WERI-Rb-1 (cell line): ENCODE measurements around the gene BAZ2B.

Experiments
- DNase-seq: peaks from one replicate; pipeline ENCODE4 v3.0.0-alpha.2; 2020
- H3K27ac ChIP-seq: fragments of 250-450 bp; sonication (Bioruptor Pico); 2 replicates; pipeline ENCODE4 v1.5.1; 2020; ENCODE audit warnings: mild to moderate bottlenecking, moderate library complexity
- H3K27me3 ChIP-seq: fragments of 250-450 bp; sonication (Bioruptor Pico); 2 replicates; pipeline ENCODE4 v1.5.1; 2021; ENCODE audit warnings: mild to moderate bottlenecking, low read depth, moderate library complexity; ENCODE audit not compliant: insufficient read depth, severe bottlenecking
- H3K36me3 ChIP-seq: fragments of 250-450 bp; sonication (Bioruptor Pico); 2 replicates; pipeline ENCODE4 v1.5.1; 2020; ENCODE audit warnings: mild to moderate bottlenecking, moderate library complexity
- H3K4me3 ChIP-seq: 2 replicates; pipeline ENCODE4 v1.5.1; 2011; ENCODE audit warnings: low read depth, mild to moderate bottlenecking, control low read depth, low read length
- H3K9me3 ChIP-seq: fragments of 250-450 bp; sonication (Bioruptor Pico); 2 replicates; pipeline ENCODE4 v1.5.1; 2021; ENCODE audit warnings: mild to moderate bottlenecking, moderate library complexity; ENCODE audit not compliant: severe bottlenecking
- TF ChIP-seq, protein P1 (sequence below): IDR thresholded peaks from 2 replicates; pipeline ENCODE4 v1.5.1; 2011; ENCODE audit warnings: low read depth, mild to moderate bottlenecking, control low read depth, inconsistent platforms, low read length

Gene BAZ2B

DNA sequence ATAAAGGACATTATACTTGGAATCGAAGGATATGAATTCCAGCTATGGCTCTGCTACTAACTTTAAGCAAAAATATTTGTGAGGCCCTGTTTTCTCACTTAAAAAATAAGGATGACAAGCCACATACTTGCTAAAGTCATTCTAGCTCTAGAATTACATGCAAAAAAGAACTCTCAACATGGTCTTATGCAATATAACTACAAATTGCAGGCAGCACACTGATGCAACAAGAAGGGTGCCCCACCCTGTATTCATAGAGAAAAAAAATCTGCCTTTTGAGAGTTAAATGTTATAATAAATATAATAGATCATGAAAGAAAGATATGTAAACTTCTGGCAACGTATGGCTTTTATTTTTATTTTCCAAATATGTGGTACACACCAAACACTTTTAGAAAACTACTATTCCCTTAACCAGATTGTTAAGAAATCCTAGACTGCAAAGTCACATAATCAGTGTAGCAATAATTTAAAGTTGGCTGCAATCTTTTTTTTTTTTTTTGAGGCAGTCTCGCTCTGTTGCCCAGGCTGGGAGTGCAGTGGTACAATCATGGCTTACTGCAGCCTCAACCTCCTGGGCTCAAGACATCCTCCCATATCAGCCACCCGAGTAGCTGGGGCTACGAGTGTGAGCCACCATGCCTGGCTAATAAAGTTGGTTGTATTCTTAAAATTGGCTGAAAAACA, 289.6 kb downstream of the BAZ2B start:
- H3K36me3 ChIP-seq = peaks cover 36% of the 10 kb centered on the region
- H3K9me3 ChIP-seq = no peaks in the 10 kb centered on the region
- DNase-seq = no peak
- no peak overlapping the region for H3K27ac ChIP-seq
- TF ChIP-seq, protein P1, sequence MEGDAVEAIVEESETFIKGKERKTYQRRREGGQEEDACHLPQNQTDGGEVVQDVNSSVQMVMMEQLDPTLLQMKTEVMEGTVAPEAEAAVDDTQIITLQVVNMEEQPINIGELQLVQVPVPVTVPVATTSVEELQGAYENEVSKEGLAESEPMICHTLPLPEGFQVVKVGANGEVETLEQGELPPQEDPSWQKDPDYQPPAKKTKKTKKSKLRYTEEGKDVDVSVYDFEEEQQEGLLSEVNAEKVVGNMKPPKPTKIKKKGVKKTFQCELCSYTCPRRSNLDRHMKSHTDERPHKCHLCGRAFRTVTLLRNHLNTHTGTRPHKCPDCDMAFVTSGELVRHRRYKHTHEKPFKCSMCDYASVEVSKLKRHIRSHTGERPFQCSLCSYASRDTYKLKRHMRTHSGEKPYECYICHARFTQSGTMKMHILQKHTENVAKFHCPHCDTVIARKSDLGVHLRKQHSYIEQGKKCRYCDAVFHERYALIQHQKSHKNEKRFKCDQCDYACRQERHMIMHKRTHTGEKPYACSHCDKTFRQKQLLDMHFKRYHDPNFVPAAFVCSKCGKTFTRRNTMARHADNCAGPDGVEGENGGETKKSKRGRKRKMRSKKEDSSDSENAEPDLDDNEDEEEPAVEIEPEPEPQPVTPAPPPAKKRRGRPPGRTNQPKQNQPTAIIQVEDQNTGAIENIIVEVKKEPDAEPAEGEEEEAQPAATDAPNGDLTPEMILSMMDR = no peak
- H3K4me3 ChIP-seq = no peak overlapping the region
- no peaks in the 10 kb centered on the region for H3K27me3 ChIP-seq

DNA sequence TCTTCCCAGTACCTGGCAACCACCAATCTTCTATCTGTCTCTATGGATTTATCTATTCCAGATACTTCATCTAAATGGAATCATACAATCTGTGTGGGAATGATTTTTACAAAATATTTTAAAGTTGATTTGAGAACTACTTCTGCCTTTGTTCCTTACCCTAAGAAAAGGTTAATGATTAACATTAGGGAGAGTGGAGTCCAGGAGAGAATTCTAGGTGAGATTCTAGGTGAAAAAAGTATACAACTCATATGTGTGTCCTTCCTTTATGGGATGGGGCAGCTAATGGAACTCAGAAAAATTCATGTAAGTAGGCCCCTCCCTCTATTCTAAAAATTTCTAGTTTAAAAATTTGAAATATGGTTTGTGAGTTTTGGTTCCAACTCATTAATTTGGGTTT, 293.9 kb downstream of the BAZ2B start:
- H3K27me3 ChIP-seq = no peaks in the 10 kb centered on the region
- H3K27ac ChIP-seq = no peak overlapping the region
- no peaks in the 10 kb centered on the region for H3K9me3 ChIP-seq
- H3K36me3 ChIP-seq = peaks cover 36% of the 10 kb centered on the region
- TF ChIP-seq, protein P1 = no peak
- no peak overlapping the region for H3K4me3 ChIP-seq
- no peak for DNase-seq

DNA sequence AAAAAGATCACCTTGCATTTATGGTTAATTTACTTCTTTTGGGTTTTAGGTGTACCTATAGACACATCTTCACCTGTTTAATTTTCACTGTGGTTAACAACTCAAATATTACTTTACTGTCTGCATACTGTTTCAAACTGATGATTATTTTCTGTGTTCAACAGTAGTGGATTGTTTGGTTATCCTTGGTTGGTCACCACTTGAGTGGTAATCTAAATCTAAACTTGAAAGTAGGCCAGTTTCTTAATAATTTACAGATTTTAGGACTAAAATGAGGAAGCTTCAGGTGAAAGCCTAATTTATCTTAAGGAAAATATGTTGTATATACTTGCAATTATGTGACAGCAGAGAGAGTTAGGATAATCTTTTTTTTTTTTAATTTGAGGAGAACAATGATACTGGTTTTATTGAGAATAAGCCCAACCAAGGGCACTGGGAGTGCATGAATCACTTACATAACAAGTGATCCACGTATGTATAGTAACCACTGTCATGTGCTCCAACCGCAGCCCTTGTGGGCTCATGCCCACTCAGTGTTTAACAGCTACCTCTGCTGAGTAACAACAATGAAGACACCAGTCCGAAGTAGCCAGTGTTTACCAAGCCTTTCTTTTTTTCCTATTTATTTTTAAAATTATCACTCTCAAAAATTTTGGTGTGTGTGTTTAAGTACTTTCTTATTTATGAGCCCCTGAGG, 298.8 kb downstream of the BAZ2B start:
- Histone ChIP-seq H3K36me3 (peaks cover 24% of the 10 kb centered on the region), H3K27ac (no peak overlapping the region), H3K27me3 (no peaks in the 10 kb centered on the region), H3K9me3 (no peaks in the 10 kb centered on the region), H3K4me3 (no peak overlapping the region)
- no peak for DNase-seq
- TF ChIP-seq, protein P1 = no peak

DNA sequence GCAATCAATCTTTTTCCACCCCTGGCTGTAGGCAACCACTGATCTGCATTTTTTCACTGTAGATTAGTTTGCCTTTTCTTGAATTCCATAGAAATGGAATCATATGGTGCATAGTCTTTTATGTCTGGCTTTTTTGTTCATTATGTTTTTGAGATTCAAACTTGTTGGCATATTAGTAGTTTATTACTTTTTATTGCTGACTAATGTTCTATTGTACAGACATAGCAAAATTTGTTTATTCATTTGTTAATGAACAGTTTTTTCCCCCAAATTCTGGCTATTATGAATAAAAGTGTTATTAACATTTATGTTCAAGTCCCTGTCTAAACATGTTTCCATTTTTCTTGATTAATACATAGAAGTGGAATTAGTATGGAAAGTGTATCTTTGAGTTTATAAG, 308.4 kb downstream of the BAZ2B start:
- no peaks in the 10 kb centered on the region for H3K36me3 ChIP-seq
- no peak for DNase-seq
- H3K9me3 ChIP-seq = peaks cover 1% of the 10 kb centered on the region
- TF ChIP-seq, protein P1 = no peak
- no peak overlapping the region for H3K27ac ChIP-seq
- H3K4me3 ChIP-seq = no peak overlapping the region
- no peaks in the 10 kb centered on the region for H3K27me3 ChIP-seq

DNA sequence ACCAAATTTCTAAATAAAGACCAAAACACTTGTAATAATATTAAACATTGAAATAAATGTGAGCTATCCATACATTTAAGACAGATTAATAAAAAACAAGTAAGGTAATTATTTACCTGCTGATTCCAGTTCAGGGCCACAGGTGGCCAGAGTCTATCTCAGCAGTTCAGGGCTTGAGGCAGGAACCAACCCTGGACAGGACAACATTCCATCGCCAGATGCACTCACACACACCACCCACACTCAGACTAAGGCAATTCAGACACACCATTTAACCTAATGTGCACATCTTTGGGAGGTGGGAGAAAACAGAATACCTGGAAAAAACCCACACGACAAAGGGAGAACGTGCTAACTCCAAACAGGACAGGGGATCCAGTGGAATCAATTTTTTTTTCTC, 315.8 kb downstream of the BAZ2B start:
- no peaks in the 10 kb centered on the region for H3K27me3 ChIP-seq
- peaks cover 7% of the 10 kb centered on the region for H3K9me3 ChIP-seq
- no peaks in the 10 kb centered on the region for H3K36me3 ChIP-seq
- TF ChIP-seq, protein P1 = no peak
- no peak overlapping the region for H3K4me3 ChIP-seq
- DNase-seq = no peak
- H3K27ac ChIP-seq = no peak overlapping the region

DNA sequence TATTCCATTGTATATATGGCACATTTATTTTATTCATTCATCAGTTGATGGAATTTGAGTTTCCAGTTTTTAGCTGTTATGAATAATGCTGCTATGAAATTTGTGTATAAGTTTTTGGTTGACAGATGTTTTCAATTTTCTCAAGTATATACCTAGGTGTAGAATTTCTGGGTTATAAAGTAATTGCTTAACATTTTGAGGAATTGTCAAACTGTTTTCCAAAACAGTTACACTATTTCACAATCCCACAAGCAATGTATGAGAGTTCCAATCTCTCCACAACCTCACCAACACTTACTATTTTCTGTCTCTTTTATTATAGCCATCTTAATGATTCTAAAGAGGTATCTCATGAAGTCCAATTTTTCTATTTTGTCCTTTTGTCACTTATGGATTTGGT, 317.4 kb downstream of the BAZ2B start:
- H3K27me3 ChIP-seq = no peaks in the 10 kb centered on the region
- H3K4me3 ChIP-seq = no peak overlapping the region
- TF ChIP-seq, protein P1 = no peak
- H3K9me3 ChIP-seq = peaks cover 7% of the 10 kb centered on the region
- H3K36me3 ChIP-seq = no peaks in the 10 kb centered on the region
- no peak overlapping the region for H3K27ac ChIP-seq
- no peak for DNase-seq
